SHP77 (cell line): Measurements from ENCODE around the gene SLC22A23.
A peak's percentile ranks its signal among the peaks of the same experiment; 100 is the strongest.

Experiments used
- DNase-seq, 2 experiments: peaks; one replicate each; lab custom pipeline; 2025; lab: John Stamatoyannopoulos, UW

SLC22A23 gene

GRCh38 chr6:3331971-3332370 is 124.9 kb downstream of the SLC22A23 start:
- DNase-seq: peak in 1 of 2 experiments; percentile 31

GRCh38 chr6:3331494-3331893 is 125.4 kb downstream of the SLC22A23 start:
- no peak for DNase-seq

- no peak for DNase-seq
Observed at GRCh38 chr6:3330199-3330598, 126.7 kb downstream of the SLC22A23 start.

GRCh38 chr6:3329393-3330051 is 127.3 kb downstream of the SLC22A23 start:
- no peak for DNase-seq

- DNase-seq: no peak
Observed at GRCh38 chr6:3328796-3329195, 128.1 kb downstream of the SLC22A23 start.

GRCh38 chr6:3328145-3328544 is 128.7 kb downstream of the SLC22A23 start:
- DNase-seq: no peak

- DNase-seq: no peak
Observed at GRCh38 chr6:3327403-3327802, 129.4 kb downstream of the SLC22A23 start.

- no peak for DNase-seq
Observed at GRCh38 chr6:3326981-3327380, 129.9 kb downstream of the SLC22A23 start.

GRCh38 chr6:3326184-3326971 is 130.5 kb downstream of the SLC22A23 start:
- DNase-seq: no peak

GRCh38 chr6:3325210-3325609 is 131.6 kb downstream of the SLC22A23 start:
- DNase-seq: no peak

GRCh38 chr6:3324262-3324942 is 132.4 kb downstream of the SLC22A23 start:
- DNase-seq: no peak

- DNase-seq: no peak
Observed at GRCh38 chr6:3323696-3324261, 133.1 kb downstream of the SLC22A23 start.

- DNase-seq: no peak
Observed at GRCh38 chr6:3323148-3323547, 133.7 kb downstream of the SLC22A23 start.

- no peak for DNase-seq
Observed at GRCh38 chr6:3322366-3322890, 134.4 kb downstream of the SLC22A23 start.

GRCh38 chr6:3321875-3322274 is 135.0 kb downstream of the SLC22A23 start:
- no peak for DNase-seq

- no peak for DNase-seq
Observed at GRCh38 chr6:3321042-3321441, 135.8 kb downstream of the SLC22A23 start.

- DNase-seq: peak in 1 of 2 experiments; percentile 35
Observed at GRCh38 chr6:3320238-3320811, 136.5 kb downstream of the SLC22A23 start.

- no peak for DNase-seq
Observed at GRCh38 chr6:3319610-3320200, 137.1 kb downstream of the SLC22A23 start.

GRCh38 chr6:3318821-3319540 is 137.9 kb downstream of the SLC22A23 start:
- DNase-seq: no peak

- no peak for DNase-seq
Observed at GRCh38 chr6:3318226-3318625, 138.6 kb downstream of the SLC22A23 start.

GRCh38 chr6:3317741-3318211 is 139.1 kb downstream of the SLC22A23 start:
- no peak for DNase-seq
